Activated naive CD4-positive, alpha-beta T cell treated with Interleukin-2 at 50 U/mL for 16 hours (primary cell): Measurements from ENCODE around the gene AFMID.
A peak's percentile ranks its signal among the peaks of the same experiment; 100 is the strongest.
"Not testable (repeated sequence)": the region's sequence is repeated elsewhere in the genome, so short reads cannot be mapped to it uniquely, and the experiment has no call there.

Experiments
- DNase-seq: peaks from one replicate; pipeline ENCODE4 v3.0.0-alpha.2; 2020

The AFMID gene

DNA sequence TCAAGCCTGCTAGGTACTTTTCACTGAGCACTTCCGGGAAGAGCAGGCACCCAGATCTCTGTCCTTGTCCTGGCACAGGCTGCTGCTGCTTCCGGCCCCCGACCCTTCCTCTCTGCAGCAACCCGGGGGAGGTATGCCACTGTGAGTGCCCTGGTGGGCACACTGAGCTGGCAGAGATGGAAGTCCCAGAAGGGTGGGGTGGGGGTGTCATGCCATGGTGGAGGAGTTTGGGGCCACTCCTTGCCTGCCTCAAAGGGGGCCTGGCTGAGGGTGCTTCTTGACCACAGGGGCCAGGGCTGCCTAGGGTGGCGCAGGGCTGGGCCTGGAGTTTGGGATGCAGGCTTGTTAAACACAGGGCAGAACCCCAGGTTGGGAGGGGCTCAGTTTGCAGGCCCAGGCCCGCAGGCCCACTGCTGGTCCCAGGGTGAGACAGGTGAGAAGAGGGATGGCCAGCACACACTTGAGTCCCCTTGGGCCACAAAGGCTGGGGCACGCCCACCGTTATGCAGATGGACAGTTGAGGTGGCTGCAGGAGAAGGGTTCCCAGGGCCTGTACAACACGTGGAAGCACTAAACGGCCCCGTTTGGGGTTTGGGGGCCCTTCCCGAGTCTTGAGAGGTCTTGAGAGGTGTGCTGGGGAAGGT, 53.0 kb downstream of the AFMID start:
- no peak for DNase-seq

DNA sequence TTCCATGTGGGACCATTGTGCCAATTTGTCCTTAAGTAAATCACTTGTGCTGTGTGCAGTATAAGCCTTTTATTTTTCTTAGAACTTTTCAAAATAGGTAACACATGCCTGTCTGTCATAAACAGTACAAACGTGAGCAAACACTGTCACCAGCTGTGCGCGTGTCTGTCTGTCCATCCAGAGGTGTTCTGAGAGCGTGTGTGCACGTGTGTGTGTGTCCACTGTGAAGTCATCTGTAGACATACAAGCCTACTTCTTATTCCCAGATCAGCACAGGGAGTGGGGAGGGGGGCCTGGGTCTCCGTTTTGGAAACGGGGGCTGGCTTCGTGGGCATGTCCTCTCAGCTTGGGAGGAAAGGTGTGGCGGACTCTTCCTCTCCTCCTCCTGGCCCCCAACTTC, 53.7 kb downstream of the AFMID start:
- DNase-seq: no peak

DNA sequence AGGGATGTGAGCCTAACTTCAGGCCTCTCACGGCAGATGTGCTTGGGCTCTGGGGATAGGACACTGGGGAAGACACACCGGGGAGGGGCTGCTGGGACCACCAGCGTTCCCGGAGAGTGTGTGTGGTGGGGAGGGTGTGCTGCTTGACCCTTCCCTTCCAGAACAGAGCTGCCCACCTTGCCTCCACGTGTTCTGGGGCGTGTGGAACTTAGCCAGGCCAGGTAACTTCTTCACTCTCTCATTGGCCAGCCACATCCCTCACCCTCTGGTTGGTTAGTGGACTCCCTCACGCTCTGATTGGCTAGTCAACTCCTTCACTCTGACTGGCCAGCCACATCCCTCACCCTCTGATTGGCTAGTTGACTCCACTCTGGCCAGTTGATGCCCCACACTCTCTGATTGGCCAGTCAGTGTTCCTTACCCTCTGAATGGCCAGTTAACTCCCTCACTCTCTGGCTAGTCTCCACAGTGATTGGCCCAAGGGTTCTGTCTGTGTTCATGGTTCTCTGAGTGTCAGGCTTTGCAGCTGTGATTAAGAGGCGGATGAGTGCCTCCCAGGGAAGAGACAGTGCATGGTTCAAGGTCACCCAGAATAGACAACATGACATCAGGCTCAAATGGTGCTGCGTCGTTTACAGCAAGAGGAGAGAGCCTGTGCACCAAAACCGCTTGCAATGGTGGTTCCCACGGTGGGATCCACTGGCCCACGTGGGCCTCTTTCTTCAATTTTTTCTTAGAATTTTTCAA, 54.3 kb downstream of the AFMID start:
- no peak for DNase-seq

DNA sequence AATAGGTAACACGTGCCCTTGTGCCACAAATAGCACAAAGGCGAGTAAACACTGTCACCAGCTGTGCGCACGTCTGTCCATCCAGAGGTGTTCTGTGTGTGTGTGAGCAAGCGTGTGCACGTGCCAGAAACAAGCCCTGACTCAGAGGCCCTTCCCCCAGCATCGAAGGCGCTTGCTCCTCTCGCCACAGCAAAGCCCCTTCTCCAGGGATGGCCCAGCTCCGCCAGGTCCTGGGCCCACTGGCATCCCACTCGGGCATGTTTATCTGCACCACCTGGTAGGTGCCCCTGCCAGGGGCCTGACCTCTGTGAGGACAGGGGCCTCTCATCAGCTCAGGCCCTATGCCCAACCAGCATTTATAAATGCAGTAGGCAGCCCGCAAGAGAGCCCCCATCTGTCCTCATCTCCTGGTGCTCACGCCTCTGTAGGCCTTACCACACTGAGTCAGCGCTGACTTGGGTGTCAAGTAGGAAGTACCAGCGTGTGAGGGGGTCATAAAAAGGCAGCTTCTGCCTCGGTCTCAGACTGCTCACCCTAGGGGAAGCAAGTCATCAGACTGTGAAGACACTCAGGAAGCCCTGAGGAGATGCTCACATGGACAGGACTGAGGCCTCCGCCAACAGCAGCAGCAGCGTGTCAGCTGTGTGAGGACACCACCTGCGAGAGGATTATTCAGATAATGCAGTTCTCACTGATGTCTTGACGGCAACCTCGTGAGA, 55.0 kb downstream of the AFMID start:
- DNase-seq: no peak

DNA sequence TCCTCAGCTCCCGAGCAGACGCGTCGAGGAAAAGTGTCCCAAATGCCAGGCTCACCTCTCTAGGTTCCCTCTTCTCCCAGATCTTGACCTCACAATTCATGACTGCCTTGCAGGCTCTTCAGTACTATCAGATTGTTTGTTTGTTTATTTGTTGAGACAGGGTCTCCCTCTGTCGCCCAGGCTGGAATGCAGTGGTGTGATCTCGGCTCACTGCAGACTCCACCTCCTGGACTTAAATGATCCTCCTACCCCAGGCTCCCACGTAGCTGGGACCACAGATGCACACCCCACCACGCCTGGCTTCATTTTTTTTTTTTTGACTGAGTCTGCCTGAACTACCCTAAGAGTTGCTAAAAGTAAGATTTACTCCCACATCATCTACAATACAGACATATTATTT, 60.1 kb downstream of the AFMID start:
- no peak for DNase-seq

DNA sequence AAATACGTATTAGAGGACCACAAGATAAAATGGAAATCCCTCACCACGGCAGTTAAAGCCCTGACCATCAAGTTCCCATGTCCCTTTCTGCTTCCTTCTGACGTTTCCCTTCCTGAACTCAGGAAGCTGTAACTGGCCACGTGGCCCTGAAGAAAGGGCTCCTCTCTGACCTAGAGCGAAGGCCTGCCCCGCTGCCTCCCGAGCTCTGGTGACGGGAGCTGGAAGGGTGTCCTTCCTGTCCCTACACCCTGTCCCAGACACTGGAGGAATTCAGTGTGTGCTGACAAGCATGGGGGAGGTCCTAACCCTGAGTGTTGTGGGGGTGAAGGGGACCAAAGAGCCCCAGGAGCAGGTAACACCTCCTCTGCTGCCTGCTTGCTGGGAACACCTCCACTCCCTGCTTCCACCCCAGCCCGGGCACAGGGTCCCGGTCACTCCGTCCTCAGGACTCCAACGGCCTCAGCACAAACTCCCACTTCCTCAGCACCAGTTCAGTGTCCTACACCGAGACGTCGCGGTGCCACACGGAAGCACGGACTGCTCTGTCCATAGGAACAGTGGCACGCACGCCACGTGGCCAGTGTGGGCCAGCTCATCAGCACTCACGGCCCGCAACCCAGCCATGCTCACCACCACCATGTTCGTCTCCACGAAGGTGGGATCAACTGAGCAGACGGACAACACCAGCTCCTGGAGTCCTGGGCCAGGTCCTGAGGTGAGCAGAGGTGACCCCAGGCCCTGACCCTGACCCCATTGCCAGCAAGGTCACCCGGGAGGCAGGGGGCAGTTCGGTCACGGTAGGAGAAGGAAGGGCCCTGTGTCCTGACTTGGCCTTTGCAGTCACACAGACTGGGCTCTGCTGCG, 61.1 kb downstream of the AFMID start:
- no peak for DNase-seq

DNA sequence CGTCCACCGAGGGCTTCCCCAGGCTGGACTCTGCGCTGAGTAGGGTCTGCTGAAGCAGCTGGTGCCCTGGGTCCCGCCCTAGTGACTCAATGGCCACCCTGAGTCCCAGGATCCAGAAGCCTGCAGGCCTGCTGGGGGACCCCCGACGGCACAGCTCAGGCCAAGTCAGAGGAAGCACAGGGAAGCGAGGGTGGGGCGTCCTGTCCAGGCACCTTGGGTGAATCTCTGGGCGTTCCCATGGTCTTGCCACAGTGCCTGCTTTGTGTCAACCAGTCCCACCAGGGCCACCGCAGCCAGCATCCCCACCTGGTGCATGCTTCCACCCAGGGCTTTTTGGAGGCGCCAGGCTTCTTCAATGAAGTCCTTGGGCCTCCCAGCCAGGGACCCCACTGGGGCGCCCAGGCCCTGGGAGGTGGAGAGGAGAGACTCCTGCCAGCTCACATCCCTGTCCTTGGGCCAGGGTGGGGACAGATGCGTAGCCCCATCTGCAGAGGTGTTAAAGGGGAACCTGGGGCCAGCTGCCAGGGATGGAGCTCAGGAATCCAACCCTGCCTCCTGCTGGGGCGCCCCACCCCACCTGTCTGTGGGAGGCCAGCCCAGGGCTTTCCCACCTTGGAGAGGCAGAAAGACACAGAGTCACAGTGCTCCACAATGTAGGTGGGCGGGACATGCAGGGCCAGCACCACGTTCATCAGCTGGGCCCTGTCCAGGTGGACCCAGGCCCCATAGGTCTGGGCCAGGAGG, 62.1 kb downstream of the AFMID start:
- no peak for DNase-seq

DNA sequence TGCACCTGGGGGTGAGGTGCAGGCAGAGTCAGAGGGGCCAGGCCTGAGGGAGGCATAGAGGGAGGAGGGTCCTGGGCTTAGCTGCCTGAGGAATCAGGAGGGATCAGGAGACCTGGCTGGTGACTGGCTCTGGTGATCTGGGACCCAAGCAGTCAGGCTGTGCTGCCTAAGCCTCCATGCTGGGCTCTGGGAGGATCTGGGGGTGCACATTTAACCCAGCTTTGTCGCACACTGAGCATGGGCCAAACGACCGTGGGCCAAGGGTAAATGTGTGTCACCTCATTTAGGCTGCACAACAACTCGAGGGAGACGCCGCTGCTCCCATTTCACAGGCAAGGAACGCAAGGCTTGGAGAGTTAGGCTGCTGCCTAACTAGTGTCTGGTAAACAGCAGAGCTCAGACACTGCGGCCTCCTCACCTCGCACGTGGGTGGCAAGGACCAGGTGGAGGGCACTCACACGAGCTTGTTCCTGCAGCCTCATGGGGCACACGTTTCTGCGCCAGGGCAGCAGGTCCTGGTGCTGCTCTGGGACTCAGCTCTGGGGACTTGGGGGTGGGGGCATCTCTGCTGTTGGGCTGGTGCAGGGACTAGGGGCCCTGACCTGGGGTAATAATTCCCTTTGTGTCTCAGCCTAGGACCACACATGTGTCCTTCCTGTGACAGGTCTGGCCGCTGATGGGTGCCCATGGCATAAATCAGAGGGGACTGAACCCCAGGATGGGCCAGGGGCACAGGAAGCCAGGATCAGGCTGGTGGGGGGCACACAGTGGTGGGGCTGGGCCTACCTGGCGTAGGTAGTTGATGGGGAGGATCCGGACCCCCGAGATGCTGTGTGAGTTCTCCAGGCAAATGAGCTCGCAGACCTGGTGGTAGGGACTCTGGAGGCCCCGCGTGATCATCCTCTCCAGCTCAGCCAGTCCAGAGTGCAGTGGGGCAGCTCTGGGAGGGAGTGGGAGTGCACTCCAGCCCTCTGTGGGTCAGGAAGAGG, 63.0 kb downstream of the AFMID start:
- DNase-seq: no peak

DNA sequence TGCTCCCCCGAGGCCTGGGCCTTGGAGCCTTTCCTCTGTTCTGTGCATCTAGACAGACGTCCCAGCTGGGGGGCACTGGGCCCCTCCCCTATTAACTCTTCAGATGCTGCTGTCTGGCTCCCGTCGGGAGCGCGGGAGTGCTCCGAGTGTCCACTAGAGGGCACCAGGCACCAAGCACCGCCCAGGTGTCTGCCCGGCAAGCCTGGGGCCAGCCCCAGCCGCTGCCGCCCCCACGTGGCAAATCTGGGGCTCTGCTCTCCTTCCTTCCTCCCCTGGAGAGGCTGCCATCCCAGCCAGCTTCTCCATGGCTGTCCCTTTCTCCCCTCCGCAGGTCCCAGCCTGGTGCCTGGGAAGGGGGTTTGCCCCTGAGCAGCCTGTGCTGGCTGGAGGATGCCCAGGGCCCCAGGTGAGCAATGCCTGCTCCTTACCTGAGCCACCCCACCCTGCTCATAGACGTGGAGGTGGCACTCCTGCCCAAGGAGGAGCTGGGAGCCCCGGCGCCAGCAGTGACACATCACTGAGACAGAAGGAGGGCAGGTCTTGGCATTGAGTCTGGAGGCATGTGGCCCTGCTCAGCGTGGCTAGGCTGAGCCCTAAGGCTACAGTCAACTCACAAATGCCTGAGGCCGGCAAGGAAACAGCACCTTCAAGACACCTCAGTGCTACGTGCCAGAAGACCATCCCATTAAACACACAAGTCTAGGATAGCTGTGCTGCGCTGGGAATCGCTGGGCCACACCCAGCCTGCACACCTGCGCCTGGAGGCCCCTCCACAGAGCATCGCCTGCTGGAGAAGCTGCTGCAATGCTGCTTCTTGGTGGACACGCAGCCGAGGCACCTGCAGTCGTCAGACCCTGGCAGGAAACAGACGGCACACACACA, 64.0 kb downstream of the AFMID start:
- DNase-seq: peak; percentile 86

DNA sequence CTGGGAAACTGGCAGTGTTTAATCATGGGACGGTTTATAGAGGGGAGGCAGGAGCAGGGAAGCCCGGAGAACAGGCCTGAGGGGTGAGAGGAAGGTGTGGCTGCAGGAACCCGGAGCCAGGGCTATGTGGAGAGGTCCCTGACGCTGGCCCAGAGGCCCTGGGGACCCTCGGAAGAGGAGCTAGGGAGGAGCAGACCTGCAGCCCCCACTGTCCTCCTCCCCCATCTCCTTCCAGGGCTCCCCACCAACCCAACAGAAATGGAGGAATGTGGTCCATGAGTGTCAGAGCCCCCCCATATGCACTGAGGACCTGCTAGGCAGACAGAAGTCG, 64.6 kb downstream of the AFMID start:
- no peak for DNase-seq

DNA sequence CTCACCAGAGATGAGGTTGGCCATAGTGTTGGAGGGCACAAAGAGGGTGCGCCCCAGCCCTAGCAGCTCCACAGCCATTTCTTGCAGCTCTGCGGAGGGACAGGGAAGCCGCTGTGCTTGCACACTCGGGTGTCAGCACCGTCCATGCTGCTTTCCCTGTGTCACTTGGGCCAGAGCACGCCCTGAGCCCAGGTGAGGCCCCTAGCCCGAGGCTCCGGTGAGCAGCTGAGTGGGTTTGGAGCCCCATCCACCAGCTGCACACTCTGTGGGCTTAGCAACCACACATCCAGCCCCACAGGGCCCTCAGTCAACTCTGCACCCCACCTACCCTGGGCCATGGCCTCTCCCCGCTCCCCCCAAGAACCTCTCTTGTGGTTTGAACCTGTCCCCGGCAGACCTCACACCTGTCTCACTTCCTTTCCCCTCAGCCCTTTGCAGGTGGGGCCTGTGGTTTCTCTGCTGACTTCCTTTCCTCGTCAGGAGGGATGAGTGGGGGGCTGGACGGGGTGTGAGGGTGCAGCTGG, 65.0 kb downstream of the AFMID start:
- DNase-seq: peak; percentile 48

DNA sequence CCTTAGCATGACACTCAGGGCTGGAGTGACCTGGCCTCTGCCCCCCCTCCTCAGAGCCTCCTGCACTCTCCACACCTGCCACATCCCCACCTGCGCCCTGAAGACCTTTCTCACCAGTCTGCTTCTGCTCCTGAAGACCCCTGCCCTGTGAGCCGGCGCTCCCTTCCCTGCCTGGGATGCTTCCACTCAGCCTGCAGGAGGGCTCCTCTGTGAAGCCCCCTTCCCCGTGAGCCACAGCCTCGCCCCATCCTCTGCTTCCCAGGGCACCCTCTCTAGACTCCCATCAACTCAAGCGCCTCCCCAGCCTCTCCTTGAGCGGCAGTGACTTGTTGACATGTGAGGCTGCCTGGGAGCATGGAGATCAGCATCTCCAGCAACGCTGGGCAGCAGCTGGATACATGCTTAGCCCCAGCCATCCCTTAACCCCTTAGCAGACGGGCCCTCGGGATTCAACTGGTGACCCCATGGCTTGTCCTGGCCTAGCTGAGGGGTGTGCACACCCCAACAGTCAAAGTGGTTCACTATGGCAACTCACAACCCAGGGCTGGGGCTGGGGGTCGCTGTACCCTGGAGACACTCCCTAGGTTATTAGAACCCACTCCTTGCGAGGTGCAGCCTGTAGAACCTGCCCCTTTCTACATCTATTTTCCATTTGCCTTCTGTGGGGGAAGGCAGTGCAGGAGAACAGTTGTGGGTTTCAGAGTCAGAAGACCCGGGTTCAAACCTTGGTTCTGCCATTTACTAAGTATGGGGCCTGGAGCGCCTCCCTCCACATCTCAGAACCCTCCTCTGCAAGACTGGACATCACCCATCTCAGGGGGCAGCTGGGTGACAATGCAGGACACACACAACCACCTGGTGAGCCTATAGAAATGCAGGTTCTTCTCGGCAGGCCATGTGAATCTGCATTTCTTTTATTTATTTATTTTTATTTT, 65.8 kb downstream of the AFMID start:
- DNase-seq: no peak

DNA sequence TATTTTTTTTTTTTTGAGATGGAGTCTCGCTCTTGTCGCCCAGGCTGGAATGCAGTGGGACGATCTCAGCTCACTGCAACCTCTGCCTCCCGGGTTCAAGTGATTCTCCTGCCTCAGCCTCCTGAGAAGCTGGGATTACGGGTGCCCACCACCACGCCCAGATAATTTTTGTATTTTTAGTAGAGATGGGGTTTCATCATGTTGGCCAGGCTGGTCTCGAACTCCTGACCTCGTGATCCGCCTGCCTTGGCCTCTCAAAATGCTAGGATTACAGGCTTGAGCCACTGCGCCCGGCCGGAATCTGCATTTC, 66.4 kb downstream of the AFMID start:
- not testable (repeated sequence) for DNase-seq

DNA sequence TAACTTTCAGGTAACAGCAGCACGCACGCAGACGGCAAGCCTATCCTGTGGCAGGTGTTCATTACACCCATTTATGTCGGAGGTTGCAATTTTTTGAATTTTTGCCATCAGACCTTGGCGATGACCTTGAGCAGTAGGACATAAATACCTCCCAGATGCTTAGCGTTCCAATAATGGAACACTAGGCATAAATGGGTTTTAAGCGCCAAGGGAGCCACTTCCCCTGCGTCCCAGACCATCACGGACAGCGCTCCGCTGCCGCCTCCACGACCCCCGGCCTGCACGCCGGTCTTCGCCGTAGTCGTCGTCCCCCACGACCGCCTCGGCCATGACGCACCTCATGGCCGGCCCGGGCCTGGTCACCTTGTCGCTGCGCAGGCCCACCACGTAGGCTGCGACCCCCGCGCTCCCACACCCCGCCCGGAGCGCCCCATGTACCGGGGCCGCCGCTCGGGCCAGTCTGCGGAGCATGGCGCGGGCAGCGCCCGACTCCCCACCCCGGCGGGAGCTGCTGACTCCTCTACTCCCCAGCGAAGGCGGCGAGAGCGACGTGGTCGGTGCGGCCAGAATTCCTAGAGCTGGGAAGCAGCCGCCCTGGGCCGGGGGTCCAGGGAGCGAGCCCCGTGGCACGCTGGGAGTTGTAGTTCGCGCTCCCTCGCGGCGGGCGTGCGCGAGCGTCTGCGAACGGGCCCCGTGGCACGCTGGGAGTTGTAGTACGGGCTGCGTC, 66.9 kb downstream of the AFMID start:
- DNase-seq: peak; percentile 85

DNA sequence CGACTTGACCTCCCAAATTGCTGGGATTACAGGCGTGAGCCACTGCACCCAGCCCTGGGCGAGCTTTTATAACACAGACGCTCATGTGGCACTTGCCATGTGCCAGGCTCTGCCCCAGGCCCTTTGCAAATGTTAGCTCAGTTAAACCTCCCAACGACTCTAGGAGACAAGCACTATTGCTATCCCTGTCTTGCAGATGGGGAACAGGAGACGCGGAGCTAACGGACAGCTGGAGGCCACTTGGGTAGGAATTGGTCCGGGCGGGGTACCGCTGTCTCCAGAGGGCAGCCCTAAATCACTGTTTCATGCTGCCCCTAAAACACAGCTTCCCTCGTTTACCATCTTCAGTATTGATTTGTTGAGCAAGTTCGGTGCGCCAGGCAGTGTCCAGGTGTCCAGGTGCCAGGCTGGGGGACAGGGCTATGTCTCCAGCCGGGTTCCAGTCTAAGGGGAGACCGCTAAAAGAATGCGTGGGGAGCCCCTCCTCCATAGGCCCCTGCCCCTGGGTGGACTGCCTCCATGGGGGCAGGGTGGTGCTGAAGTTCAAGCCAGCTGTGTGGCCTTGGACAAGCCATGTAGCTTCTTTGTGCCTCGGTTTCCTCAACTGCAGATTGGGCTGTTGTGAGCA, 68.0 kb downstream of the AFMID start:
- DNase-seq: no peak

DNA sequence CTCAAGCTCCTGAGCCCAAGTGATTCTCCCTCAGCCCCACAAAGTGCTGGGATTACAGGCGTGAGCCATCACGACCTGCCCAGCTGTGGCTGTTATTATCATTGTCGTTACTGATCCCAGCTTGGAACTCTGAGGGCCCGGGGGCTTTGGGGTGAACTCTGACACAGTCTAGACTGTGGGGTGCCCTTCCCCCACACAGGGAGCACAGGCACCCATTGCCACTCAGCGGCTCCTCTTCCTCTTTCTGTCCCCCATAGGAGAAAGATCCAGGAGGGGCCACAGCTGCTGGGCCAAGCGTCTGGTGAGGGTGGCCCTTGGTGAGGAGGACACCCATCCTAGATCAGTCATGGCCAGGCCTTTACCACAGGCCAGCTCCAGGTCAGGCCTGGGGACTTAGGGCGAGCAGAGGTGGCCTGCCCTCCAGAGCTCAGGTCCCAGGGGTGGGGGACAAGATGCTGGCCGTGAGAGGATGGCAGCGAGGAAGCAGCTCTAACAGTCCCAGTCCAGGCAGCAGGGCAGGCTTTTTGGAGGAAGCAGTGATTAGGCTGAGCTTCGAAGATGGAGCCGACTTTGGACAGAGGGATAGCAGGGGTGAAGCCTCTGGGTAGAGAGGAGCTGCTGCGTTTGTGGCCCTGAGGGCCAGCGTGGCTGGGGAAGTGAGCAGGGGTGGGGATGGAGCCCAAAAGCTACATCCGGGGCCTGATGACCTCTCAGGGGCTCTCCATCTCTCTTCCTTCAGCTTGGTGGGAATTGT, 69.0 kb downstream of the AFMID start:
- no peak for DNase-seq
